ENCODE data around the gene LINS1. TPM values are rescaled to one million over a fixed set of nuclear protein-coding genes. Genes with fewer than 3 reads are reported as not detected.

Gene LINS1
- total RNA-seq, 4 donors from 2014 or later, result 10.7 to 76.6 (median 35.7) TPM

GRCh38 chr15:100544338-100544841 is 57.6 kb downstream of the LINS1 start:
- peaks cover 0 to 33% of the 10 kb centered on the region in 2 donors for H3K27me3 ChIP-seq
- WGBS, 2 donors, result 27 to 78% methylated on average over 38 to 54 of the region's 57 CpGs
- TF ChIP-seq EP300 (IDR thresholded peaks at IDR 0.05) (no peak), POLR2A (IDR thresholded peaks at IDR 0.05) (no peak)
- TF ChIP-seq, protein P1, sequence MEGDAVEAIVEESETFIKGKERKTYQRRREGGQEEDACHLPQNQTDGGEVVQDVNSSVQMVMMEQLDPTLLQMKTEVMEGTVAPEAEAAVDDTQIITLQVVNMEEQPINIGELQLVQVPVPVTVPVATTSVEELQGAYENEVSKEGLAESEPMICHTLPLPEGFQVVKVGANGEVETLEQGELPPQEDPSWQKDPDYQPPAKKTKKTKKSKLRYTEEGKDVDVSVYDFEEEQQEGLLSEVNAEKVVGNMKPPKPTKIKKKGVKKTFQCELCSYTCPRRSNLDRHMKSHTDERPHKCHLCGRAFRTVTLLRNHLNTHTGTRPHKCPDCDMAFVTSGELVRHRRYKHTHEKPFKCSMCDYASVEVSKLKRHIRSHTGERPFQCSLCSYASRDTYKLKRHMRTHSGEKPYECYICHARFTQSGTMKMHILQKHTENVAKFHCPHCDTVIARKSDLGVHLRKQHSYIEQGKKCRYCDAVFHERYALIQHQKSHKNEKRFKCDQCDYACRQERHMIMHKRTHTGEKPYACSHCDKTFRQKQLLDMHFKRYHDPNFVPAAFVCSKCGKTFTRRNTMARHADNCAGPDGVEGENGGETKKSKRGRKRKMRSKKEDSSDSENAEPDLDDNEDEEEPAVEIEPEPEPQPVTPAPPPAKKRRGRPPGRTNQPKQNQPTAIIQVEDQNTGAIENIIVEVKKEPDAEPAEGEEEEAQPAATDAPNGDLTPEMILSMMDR (IDR thresholded peaks at IDR 0.05), result no peak
- H3K27ac ChIP-seq, result no peak overlapping the region
- no peak for DNase-seq (ENCODE audit: low spot score in 2 of 2)
- no peak overlapping the region for H3K4me3 ChIP-seq
- H3K9me3 ChIP-seq, result no peaks in the 10 kb centered on the region
- no peaks in the 10 kb centered on the region for H3K36me3 ChIP-seq
- H3K4me1 ChIP-seq, result no peaks in the 10 kb centered on the region

DNA sequence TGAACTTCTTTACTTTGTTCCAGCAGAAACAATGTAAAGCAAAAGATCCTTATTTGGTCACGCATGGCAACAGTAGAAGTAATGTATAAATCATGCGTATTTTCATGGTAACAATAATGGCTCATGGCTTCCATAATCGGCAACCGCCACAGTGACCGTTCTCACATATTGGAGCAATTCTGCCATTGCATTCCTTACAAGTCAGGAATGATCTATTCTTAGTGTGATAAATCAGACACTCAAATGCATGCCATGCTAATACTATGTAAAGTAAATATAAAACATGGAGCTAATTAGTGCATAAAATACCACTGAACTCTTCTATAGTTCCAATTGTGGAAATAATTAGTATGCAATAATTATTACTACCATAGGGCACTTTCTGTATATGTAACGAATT is 59.7 kb downstream of the LINS1 start:
- Histone ChIP-seq H3K9me3 (peaks cover 0 to 14% (median 0%) of the 10 kb centered on the region in 4 donors), H3K27me3 (peaks cover 0 to 33% of the 10 kb centered on the region in 2 donors), H3K27ac (no peak overlapping the region), H3K36me3 (no peaks in the 10 kb centered on the region), H3K4me1 (no peaks in the 10 kb centered on the region), H3K4me3 (no peak overlapping the region)
- WGBS, 2 donors, result 88 to 93% methylated on average over 6 of the region's 6 CpGs
- TF ChIP-seq, protein P1 (IDR thresholded peaks at IDR 0.05), result no peak
- TF ChIP-seq EP300 (IDR thresholded peaks at IDR 0.05) (no peak), POLR2A (IDR thresholded peaks at IDR 0.05) (no peak)
- no peak for DNase-seq (ENCODE audit: low spot score in 2 of 2)

GRCh38 chr15:100537331-100537730 is 64.7 kb downstream of the LINS1 start:
- Histone ChIP-seq H3K27me3 (peaks cover 0 to 3% of the 10 kb centered on the region in 2 donors), H3K9me3 (peaks cover 0 to 14% (median 0%) of the 10 kb centered on the region in 4 donors), H3K4me3 (no peak overlapping the region), H3K4me1 (no peaks in the 10 kb centered on the region), H3K36me3 (no peaks in the 10 kb centered on the region), H3K27ac (no peak overlapping the region)
- WGBS, 2 donors, result 34 to 38% methylated on average over 2 of the region's 2 CpGs
- no peak for TF ChIP-seq POLR2A (IDR thresholded peaks at IDR 0.05)
- DNase-seq (ENCODE audit: low spot score in 2 of 2), result no peak

GRCh38 chr15:100536733-100537132 is 65.3 kb downstream of the LINS1 start:
- no peaks in the 10 kb centered on the region for H3K36me3 ChIP-seq
- TF ChIP-seq POLR2A (IDR thresholded peaks at IDR 0.05) (no peak), EP300 (IDR thresholded peaks at IDR 0.05) (no peak)
- TF ChIP-seq, protein P1 (IDR thresholded peaks at IDR 0.05), result no peak
- peaks cover 0 to 14% (median 0%) of the 10 kb centered on the region in 4 donors for H3K9me3 ChIP-seq
- no peak overlapping the region for H3K27ac ChIP-seq
- DNase-seq (ENCODE audit: low spot score in 2 of 2), result no peak
- no peaks in the 10 kb centered on the region for H3K4me1 ChIP-seq
- H3K4me3 ChIP-seq, result no peak overlapping the region
- no peaks in the 10 kb centered on the region for H3K27me3 ChIP-seq

DNA sequence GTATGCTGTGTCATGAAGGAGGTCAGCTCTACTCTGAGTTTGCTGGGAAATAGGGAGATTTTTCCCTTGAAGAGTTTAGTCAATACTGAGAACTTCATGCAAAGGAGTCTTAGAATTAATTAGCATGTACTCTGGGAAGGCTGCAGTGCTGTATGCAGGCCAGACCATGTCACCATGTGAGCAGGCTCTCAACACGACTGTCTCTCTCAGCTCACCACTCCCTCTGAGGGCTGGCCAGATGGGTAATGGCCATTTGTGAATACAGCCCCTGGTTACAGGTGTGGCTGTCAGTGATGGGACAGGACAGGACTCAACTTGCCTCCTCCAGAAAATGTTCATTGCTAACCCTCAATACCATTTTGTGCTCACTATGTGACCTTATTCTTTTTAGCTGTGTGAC is 68.1 kb downstream of the LINS1 start:
- no peak overlapping the region for H3K27ac ChIP-seq
- H3K9me3 ChIP-seq, result peaks cover 0 to 11% (median 0%) of the 10 kb centered on the region in 4 donors
- no peak for DNase-seq (ENCODE audit: low spot score in 2 of 2)
- 42 to 56% methylated on average over 1 of the region's 1 CpG for WGBS, 2 donors
- no peak overlapping the region for H3K4me3 ChIP-seq
- H3K27me3 ChIP-seq, result no peaks in the 10 kb centered on the region
- TF ChIP-seq EP300 (IDR thresholded peaks at IDR 0.05) (no peak), POLR2A (IDR thresholded peaks at IDR 0.05) (no peak)
- TF ChIP-seq, protein P1 (IDR thresholded peaks at IDR 0.05), result no peak
- no peaks in the 10 kb centered on the region for H3K4me1 ChIP-seq
- H3K36me3 ChIP-seq, result no peaks in the 10 kb centered on the region
